Upper lobe of left lung (tissue), 6 donors: ENCODE results near the gene HADH. TPM values are rescaled to one million over a fixed set of nuclear protein-coding genes. Genes with fewer than 3 reads are reported as not detected.

Source experiments
- ATAC-seq, 2 donors: fragments of 200-7000 bp; cut with Tn5 transposase; one replicate each; pipeline ENCODE4 v1.9.1; 2022; ENCODE audit warnings: mild to moderate bottlenecking in 2 of 2, moderate library complexity in 2 of 2; ENCODE audit not compliant: low FRiP score in 2 of 2
- DNase-seq, 2 donors: peaks; one replicate each; pipeline ENCODE4 v3.0.0-alpha.2; 2019 to 2020
- H3K27ac ChIP-seq, 4 donors: fragments of 200-600 bp; sonication (generic); one replicate each; pipeline ENCODE4 v1.5.1; 2016 to 2019
- H3K27me3 ChIP-seq, 4 donors: fragments of 200-600 bp; sonication (generic); one replicate each; pipeline ENCODE4 v1.5.1; 2017 to 2019
- H3K36me3 ChIP-seq, 4 donors: fragments of 200-600 bp; sonication (generic); one replicate each; pipeline ENCODE4 v1.5.1; 2016 to 2019
- H3K4me1 ChIP-seq, 4 donors: fragments of 200-600 bp; sonication (generic); one replicate each; pipeline ENCODE4 v1.5.1; 2018 to 2019
- H3K4me3 ChIP-seq, 4 donors: fragments of 200-600 bp; sonication (generic); one replicate each; pipeline ENCODE4 v1.5.1; 2017 to 2019; ENCODE audit warnings: mild to moderate bottlenecking in 2 of 4, moderate library complexity in 1 of 4
- H3K9me3 ChIP-seq, 4 donors: fragments of 200-600 bp; sonication (generic); one replicate each; pipeline ENCODE4 v1.5.1; 2018 to 2019
- CTCF ChIP-seq, 6 experiments: fragments of 450-650 bp in 4 of 6; fragments of 200-600 bp in 2 of 6; sonication (generic) in 2 of 6; IDR thresholded peaks; one replicate each; pipeline ENCODE4 v1.5.1; 2016 to 2019; ENCODE audit warnings: antibody characterized with exemption in 6 of 6
- EP300 ChIP-seq, 4 donors: sonication (generic); formaldehyde crosslinking; IDR thresholded peaks; one replicate each; pipeline ENCODE4 v1.5.1; 2017; ENCODE audit warnings: antibody characterized with exemption in 4 of 4, control low read depth in 2 of 4
- POLR2A ChIP-seq, 4 donors: fragments of 450-650 bp; IDR thresholded peaks; one replicate each; pipeline ENCODE4 v1.5.1; 2016 to 2017; ENCODE audit warnings: antibody characterized with exemption in 4 of 4, mild to moderate bottlenecking in 2 of 4
- POLR2AphosphoS5 ChIP-seq, 2 donors: sonication (generic); formaldehyde crosslinking; IDR thresholded peaks; one replicate each; pipeline ENCODE4 v1.5.1; 2017; ENCODE audit warnings: antibody characterized with exemption in 2 of 2
- WGBS, 2 donors: methylation state at CpG; one replicate each; pipeline ENCODE4 v1.1.5; 2017 to 2018; 5-methylcytosine and 5-hydroxymethylcytosine counted together
- total RNA-seq, 6 donors: library from RNA; depleted of rRNA in 4 of 6; stranded (reverse); fragments of >200 nt in 4 of 6; gene quantifications; one replicate each; pipeline versions ENCODE4 v1.1.0 to v1.2.1, GENCODE V29; 2016 to 2021
- donor health status: DM: no; HTN: no; CAD: no; lungs with moderate emphysema.
- donor health status: DM: no; HTN: yes; CAD: no; lungs with severe emphysema.

HADH gene
- total RNA-seq, 6 donors from 2014 or later: 27.2 to 57.1 (median 36.1) TPM

GRCh38 chr4:108052558-108053120 is 63.0 kb downstream of the HADH start:
- no peak overlapping the region for H3K27ac ChIP-seq
- TF ChIP-seq CTCF (IDR thresholded peaks at IDR 0.05) (no peak), POLR2A (IDR thresholded peaks at IDR 0.05) (no peak), EP300 (IDR thresholded peaks at IDR 0.05) (no peak), POLR2AphosphoS5 (IDR thresholded peaks at IDR 0.05) (no peak)
- DNase-seq: no peak
- WGBS, 2 donors: 88 to 100% methylated on average over 2 of the region's 2 CpGs
- no peaks in the 10 kb centered on the region for H3K27me3 ChIP-seq
- H3K4me3 ChIP-seq: no peak overlapping the region
- H3K36me3 ChIP-seq: no peaks in the 10 kb centered on the region
- ATAC-seq: no peak
- no peaks in the 10 kb centered on the region for H3K4me1 ChIP-seq
- H3K9me3 ChIP-seq: no peaks in the 10 kb centered on the region

- no peaks in the 10 kb centered on the region for H3K4me1 ChIP-seq
- no peak overlapping the region for H3K27ac ChIP-seq
- no peaks in the 10 kb centered on the region for H3K9me3 ChIP-seq
- ATAC-seq (no peak), DNase-seq (no peak)
- no peaks in the 10 kb centered on the region for H3K36me3 ChIP-seq
- H3K4me3 ChIP-seq: no peak overlapping the region
- TF ChIP-seq POLR2A (IDR thresholded peaks at IDR 0.05): no peak
- TF ChIP-seq CTCF (IDR thresholded peaks at IDR 0.05): no peak
- TF ChIP-seq POLR2AphosphoS5 (IDR thresholded peaks at IDR 0.05): no peak
- no peak for TF ChIP-seq EP300 (IDR thresholded peaks at IDR 0.05)
- no peaks in the 10 kb centered on the region for H3K27me3 ChIP-seq
- WGBS, 2 donors: 79 to 100% methylated on average over 1 of the region's 1 CpG
These were observed 63.6 kb downstream of the HADH start for GRCh38 chr4:108053251-108053711.

- DNase-seq (peak in 1 of 2 donors; percentile 33), ATAC-seq (no peak)
- TF ChIP-seq EP300 (IDR thresholded peaks at IDR 0.05): no peak
- TF ChIP-seq POLR2A (IDR thresholded peaks at IDR 0.05): no peak
- TF ChIP-seq CTCF (IDR thresholded peaks at IDR 0.05): no peak
- TF ChIP-seq POLR2AphosphoS5 (IDR thresholded peaks at IDR 0.05): no peak
- Histone ChIP-seq H3K36me3 (no peaks in the 10 kb centered on the region), H3K9me3 (no peaks in the 10 kb centered on the region), H3K27ac (no peak overlapping the region), H3K4me3 (no peak overlapping the region), H3K27me3 (no peaks in the 10 kb centered on the region), H3K4me1 (no peaks in the 10 kb centered on the region)
- WGBS, 2 donors: 93 to 96% methylated on average over 16 of the region's 16 CpGs
These were observed 64.4 kb downstream of the HADH start for GRCh38 chr4:108054025-108054638.

GRCh38 chr4:108055787-108056186 is 66.1 kb downstream of the HADH start:
- ATAC-seq: no peak
- H3K27ac ChIP-seq: no peak overlapping the region
- no peak for TF ChIP-seq POLR2A (IDR thresholded peaks at IDR 0.05)
- no peak for TF ChIP-seq CTCF (IDR thresholded peaks at IDR 0.05)
- H3K36me3 ChIP-seq: no peaks in the 10 kb centered on the region
- no peak overlapping the region for H3K4me3 ChIP-seq
- H3K4me1 ChIP-seq: no peaks in the 10 kb centered on the region
- 94 to 95% methylated on average over 3 of the region's 3 CpGs for WGBS, 2 donors
- no peak for DNase-seq
- H3K9me3 ChIP-seq: no peaks in the 10 kb centered on the region
- H3K27me3 ChIP-seq: no peaks in the 10 kb centered on the region

GRCh38 chr4:108056418-108056817 is 66.7 kb downstream of the HADH start:
- Histone ChIP-seq H3K4me1 (no peaks in the 10 kb centered on the region), H3K27me3 (no peaks in the 10 kb centered on the region), H3K4me3 (no peak overlapping the region), H3K27ac (no peak overlapping the region), H3K9me3 (no peaks in the 10 kb centered on the region), H3K36me3 (no peaks in the 10 kb centered on the region)
- ATAC-seq (no peak), DNase-seq (no peak)
- TF ChIP-seq EP300 (IDR thresholded peaks at IDR 0.05) (no peak), POLR2AphosphoS5 (IDR thresholded peaks at IDR 0.05) (no peak), CTCF (IDR thresholded peaks at IDR 0.05) (no peak), POLR2A (IDR thresholded peaks at IDR 0.05) (no peak)
- 78 to 81% methylated on average over 6 of the region's 6 CpGs for WGBS, 2 donors
